ENCODE results near the gene IL1RAPL2.

The IL1RAPL2 gene

DNA sequence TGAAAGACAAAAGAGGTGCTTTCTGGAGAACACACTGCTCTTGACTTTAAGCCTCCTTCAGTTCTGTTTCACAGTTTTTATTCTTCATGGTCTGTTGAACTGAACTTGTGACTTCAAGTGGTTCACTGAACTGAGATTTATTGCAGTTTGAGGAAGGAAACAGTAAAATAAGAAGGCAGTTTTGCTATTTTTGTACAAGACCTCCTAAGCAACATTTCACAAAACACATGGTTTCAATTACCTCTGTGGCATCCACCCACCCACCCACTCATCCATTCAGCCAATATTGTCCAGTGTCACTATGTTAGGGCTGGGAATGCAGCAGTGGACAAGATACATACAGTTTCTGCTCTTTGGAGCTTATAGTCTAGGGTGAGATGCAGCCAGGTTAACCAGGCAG, 131.3 kb downstream of the IL1RAPL2 start:
- 0 out of 2 replicates have a peak, but pooled peaks cover 4% of the 10 kb centered on the region for H3K27me3 ChIP-seq (ENCODE audit: low read depth)
- in situ Hi-C loops (cut with MboI; ENCODE audit: low sequenced_read_pairs), result no loop called here
- no peaks in the 10 kb centered on the region for H3K36me3 ChIP-seq (replicated peaks)
- no peak for DNase-seq (ENCODE audit: low spot score in 2 of 2)
- no peaks in the 10 kb centered on the region for H3K4me1 ChIP-seq
- no peak overlapping the region for H3K4me3 ChIP-seq
- no peaks in the 10 kb centered on the region for H3K9me3 ChIP-seq

- no peak overlapping the region for H3K4me3 ChIP-seq
- no peaks in the 10 kb centered on the region for H3K9me3 ChIP-seq
- no peaks in the 10 kb centered on the region for H3K4me1 ChIP-seq
- H3K36me3 ChIP-seq (replicated peaks), result no peaks in the 10 kb centered on the region
- 0 out of 2 replicates have a peak, but pooled peaks cover 2% of the 10 kb centered on the region for H3K27me3 ChIP-seq (ENCODE audit: low read depth)
- in situ Hi-C loops (cut with MboI; ENCODE audit: low sequenced_read_pairs), result no loop called here
- DNase-seq (ENCODE audit: low spot score in 2 of 2), result no peak
These were observed 141.0 kb downstream of the IL1RAPL2 start for GRCh38 chrX:104707042-104707441.

DNA sequence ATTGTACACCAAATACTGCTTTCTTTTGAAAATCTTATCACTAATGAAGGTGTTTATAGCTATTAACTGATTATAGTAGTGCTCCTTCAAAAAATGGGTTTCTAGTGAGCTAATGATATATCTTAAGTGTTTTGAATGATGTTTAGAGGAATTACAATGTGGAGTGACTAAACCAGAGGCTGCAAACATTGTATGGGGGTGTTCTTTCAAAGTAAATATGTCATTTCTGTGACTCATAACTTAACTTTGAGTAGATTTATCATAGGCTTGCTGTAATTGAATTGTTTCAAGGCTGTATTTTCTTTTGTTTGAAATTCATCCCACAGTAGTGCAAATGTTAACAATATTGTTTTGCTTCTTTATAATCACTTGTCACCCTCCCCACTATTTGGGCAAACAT, 141.6 kb downstream of the IL1RAPL2 start:
- in situ Hi-C loops (cut with MboI; ENCODE audit: low sequenced_read_pairs), result no loop called here
- no peak for DNase-seq (ENCODE audit: low spot score in 2 of 2)
- H3K4me3 ChIP-seq, result no peak overlapping the region
- H3K4me1 ChIP-seq, result no peaks in the 10 kb centered on the region
- H3K36me3 ChIP-seq (replicated peaks), result no peaks in the 10 kb centered on the region
- H3K27me3 ChIP-seq (ENCODE audit: low read depth), result no peaks in the 10 kb centered on the region
- no peaks in the 10 kb centered on the region for H3K9me3 ChIP-seq

- no peak for DNase-seq (ENCODE audit: low spot score in 2 of 2)
- Histone ChIP-seq H3K4me1 (no peaks in the 10 kb centered on the region), H3K27me3 (ENCODE audit: low read depth) (no peaks in the 10 kb centered on the region), H3K9me3 (no peaks in the 10 kb centered on the region), H3K4me3 (no peak overlapping the region), H3K36me3 (replicated peaks) (no peaks in the 10 kb centered on the region)
- in situ Hi-C loops (cut with MboI; ENCODE audit: low sequenced_read_pairs), result no loop called here
These were observed 146.5 kb downstream of the IL1RAPL2 start for GRCh38 chrX:104712515-104712914.

DNA sequence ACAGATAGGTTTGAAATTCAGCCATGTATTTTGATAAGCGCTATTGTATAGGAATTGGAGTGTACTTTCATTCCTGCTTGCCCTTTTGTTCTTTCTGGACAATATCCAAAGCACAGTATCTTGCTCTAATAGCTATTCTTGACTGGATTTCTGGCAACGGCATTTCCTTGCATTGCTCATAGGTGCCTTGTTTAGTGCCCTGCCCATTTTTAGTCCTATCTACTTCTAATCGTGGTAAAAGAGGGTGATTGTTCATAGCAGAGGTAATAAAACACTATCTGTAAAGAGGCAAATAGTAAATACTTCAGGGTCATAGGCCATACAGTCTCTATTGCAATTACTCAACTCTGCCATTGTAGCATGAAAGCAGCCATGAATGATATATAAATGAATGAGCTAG, 155.9 kb downstream of the IL1RAPL2 start:
- Histone ChIP-seq H3K4me1 (no peaks in the 10 kb centered on the region), H3K27me3 (ENCODE audit: low read depth) (no peaks in the 10 kb centered on the region), H3K4me3 (no peak overlapping the region), H3K9me3 (no peaks in the 10 kb centered on the region), H3K36me3 (replicated peaks) (no peaks in the 10 kb centered on the region)
- in situ Hi-C loops (cut with MboI; ENCODE audit: low sequenced_read_pairs), result no loop called here
- no peak for DNase-seq (ENCODE audit: low spot score in 2 of 2)

DNA sequence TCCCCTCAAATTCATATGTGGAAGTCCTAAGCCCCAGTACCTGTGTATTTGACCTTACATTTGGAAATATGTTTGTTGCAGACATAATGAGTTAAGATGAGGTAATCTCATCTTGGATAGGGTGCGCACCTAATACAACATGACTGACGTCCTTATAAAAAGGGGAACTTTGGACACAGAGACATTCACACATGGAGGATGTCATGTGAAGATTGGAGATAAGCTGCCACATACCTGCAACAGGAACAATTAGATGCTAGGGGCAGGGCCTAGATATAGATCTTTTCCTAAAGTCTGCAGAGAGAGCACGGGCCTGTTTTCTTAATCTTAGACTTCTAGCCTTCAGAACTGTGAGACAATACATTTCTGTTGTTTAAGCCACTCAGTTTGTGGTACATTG, 162.5 kb downstream of the IL1RAPL2 start:
- H3K4me1 ChIP-seq, result no peaks in the 10 kb centered on the region
- H3K27me3 ChIP-seq (ENCODE audit: low read depth), result no peaks in the 10 kb centered on the region
- in situ Hi-C loops (cut with MboI; ENCODE audit: low sequenced_read_pairs), result no loop called here
- DNase-seq (ENCODE audit: low spot score in 2 of 2), result no peak
- H3K9me3 ChIP-seq, result no peaks in the 10 kb centered on the region
- H3K36me3 ChIP-seq (replicated peaks), result no peaks in the 10 kb centered on the region
- H3K4me3 ChIP-seq, result no peak overlapping the region

- no peak overlapping the region for H3K4me3 ChIP-seq
- no peaks in the 10 kb centered on the region for H3K36me3 ChIP-seq (replicated peaks)
- no peaks in the 10 kb centered on the region for H3K9me3 ChIP-seq
- 0 out of 2 replicates have a peak, but pooled peaks cover 3% of the 10 kb centered on the region for H3K4me1 ChIP-seq
- in situ Hi-C loops (cut with MboI; ENCODE audit: low sequenced_read_pairs), result no loop called here
- DNase-seq (ENCODE audit: low spot score in 2 of 2), result no peak
- no peaks in the 10 kb centered on the region for H3K27me3 ChIP-seq (ENCODE audit: low read depth)
These were observed 176.4 kb downstream of the IL1RAPL2 start for GRCh38 chrX:104742355-104742754.

GRCh38 chrX:104745152-104745551, 179.2 kb downstream of the IL1RAPL2 start:
- no peaks in the 10 kb centered on the region for H3K9me3 ChIP-seq
- no peaks in the 10 kb centered on the region for H3K36me3 ChIP-seq (replicated peaks)
- DNase-seq (ENCODE audit: low spot score in 2 of 2), result no peak
- no peaks in the 10 kb centered on the region for H3K27me3 ChIP-seq (ENCODE audit: low read depth)
- in situ Hi-C loops (cut with MboI; ENCODE audit: low sequenced_read_pairs), result no loop called here
- peaks cover 3% of the 10 kb centered on the region; the same call in 1 of the 2 replicates for H3K4me1 ChIP-seq
- no peak overlapping the region for H3K4me3 ChIP-seq

DNA sequence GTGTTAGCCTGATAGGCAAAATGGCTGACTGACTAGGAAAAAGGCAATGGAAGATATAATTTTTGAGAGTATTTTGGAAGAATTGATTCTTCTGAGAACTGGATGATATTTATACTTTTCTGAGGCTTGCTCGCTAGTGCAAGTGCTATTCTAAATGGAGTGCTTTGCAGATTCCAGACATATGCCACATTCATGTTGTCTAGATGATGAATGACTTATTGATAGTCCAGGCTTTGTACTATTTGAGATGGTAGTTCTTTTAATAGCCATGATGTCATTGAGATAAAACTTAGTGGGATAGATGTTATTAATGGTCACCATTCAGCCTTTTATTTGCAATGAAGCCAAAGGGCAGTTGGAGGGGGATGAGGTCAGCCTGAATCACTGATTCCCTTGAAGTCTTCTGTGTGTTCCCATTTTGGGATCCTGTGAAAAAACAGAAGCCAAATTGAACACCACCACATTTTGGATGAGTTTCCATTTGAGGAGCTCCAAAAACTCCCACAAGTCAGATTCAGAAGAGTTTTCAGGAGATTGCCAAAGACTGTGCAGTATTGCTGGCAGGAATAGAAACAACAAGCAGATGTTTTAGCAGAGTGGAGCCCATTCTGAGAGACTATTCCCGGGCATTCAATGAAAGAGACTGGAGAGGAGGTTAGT, 184.1 kb downstream of the IL1RAPL2 start:
- no peaks in the 10 kb centered on the region for H3K27me3 ChIP-seq (ENCODE audit: low read depth)
- H3K9me3 ChIP-seq, result no peaks in the 10 kb centered on the region
- in situ Hi-C loops (cut with MboI; ENCODE audit: low sequenced_read_pairs), result no loop called here
- H3K4me3 ChIP-seq, result no peak overlapping the region
- no peak for DNase-seq (ENCODE audit: low spot score in 2 of 2)
- no peaks in the 10 kb centered on the region; the same call in 1 of the 2 replicates for H3K4me1 ChIP-seq
- no peaks in the 10 kb centered on the region for H3K36me3 ChIP-seq (replicated peaks)

GRCh38 chrX:104762641-104763040, 196.6 kb downstream of the IL1RAPL2 start:
- DNase-seq (ENCODE audit: low spot score in 2 of 2), result no peak
- H3K4me1 ChIP-seq, result no peaks in the 10 kb centered on the region
- H3K9me3 ChIP-seq, result 0 out of 2 replicates have a peak, but pooled peaks cover 6% of the 10 kb centered on the region
- in situ Hi-C loops (cut with MboI; ENCODE audit: low sequenced_read_pairs), result no loop called here
- H3K27me3 ChIP-seq (ENCODE audit: low read depth), result no peaks in the 10 kb centered on the region
- no peak overlapping the region for H3K4me3 ChIP-seq
- H3K36me3 ChIP-seq (replicated peaks), result no peaks in the 10 kb centered on the region

GRCh38 chrX:104789784-104790183, 223.8 kb downstream of the IL1RAPL2 start:
- H3K27me3 ChIP-seq (ENCODE audit: low read depth), result no peaks in the 10 kb centered on the region
- no peaks in the 10 kb centered on the region for H3K36me3 ChIP-seq (replicated peaks)
- no peak overlapping the region for H3K4me3 ChIP-seq
- no peaks in the 10 kb centered on the region for H3K9me3 ChIP-seq
- H3K4me1 ChIP-seq, result no peaks in the 10 kb centered on the region
- in situ Hi-C loops (cut with MboI; ENCODE audit: low sequenced_read_pairs), result no loop called here
- DNase-seq (ENCODE audit: low spot score in 2 of 2), result no peak

DNA sequence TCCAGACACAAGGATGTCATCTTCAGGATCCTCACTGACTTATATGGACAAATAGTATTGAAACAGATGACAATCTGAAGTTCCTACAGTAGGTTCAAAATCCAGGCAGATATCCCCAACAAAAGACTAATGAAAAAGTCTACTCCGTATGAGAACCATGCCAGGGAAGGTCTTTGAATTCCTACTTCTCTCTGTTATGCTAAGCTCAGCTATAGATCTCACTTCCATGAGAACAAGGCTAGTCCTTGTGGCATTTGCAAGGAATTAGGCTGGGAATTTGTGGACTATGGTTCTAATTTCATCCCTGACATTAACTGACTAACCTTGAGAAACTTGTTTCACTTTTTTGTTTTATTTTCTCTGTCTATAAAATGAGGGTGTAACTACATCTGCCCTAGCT, 229.8 kb downstream of the IL1RAPL2 start:
- Histone ChIP-seq H3K36me3 (replicated peaks) (no peaks in the 10 kb centered on the region), H3K4me3 (no peak overlapping the region), H3K9me3 (no peaks in the 10 kb centered on the region), H3K4me1 (no peaks in the 10 kb centered on the region), H3K27me3 (ENCODE audit: low read depth) (no peaks in the 10 kb centered on the region)
- DNase-seq (ENCODE audit: low spot score in 2 of 2), result no peak
- in situ Hi-C loops (cut with MboI; ENCODE audit: low sequenced_read_pairs), result no loop called here

GRCh38 chrX:104803219-104803618, 237.2 kb downstream of the IL1RAPL2 start:
- Histone ChIP-seq H3K9me3 (no peaks in the 10 kb centered on the region), H3K36me3 (replicated peaks) (no peaks in the 10 kb centered on the region), H3K27me3 (ENCODE audit: low read depth) (no peaks in the 10 kb centered on the region), H3K4me3 (no peak overlapping the region), H3K4me1 (no peaks in the 10 kb centered on the region)
- DNase-seq (ENCODE audit: low spot score in 2 of 2), result no peak
- in situ Hi-C loops (cut with MboI; ENCODE audit: low sequenced_read_pairs), result no loop called here

- no peaks in the 10 kb centered on the region for H3K9me3 ChIP-seq
- H3K4me3 ChIP-seq, result no peak overlapping the region
- no peaks in the 10 kb centered on the region for H3K27me3 ChIP-seq (ENCODE audit: low read depth)
- in situ Hi-C loops (cut with MboI; ENCODE audit: low sequenced_read_pairs), result no loop called here
- DNase-seq (ENCODE audit: low spot score in 2 of 2), result no peak
- no peaks in the 10 kb centered on the region for H3K36me3 ChIP-seq (replicated peaks)
- no peaks in the 10 kb centered on the region for H3K4me1 ChIP-seq
These were observed 240.3 kb downstream of the IL1RAPL2 start for GRCh38 chrX:104806346-104806745.

DNA sequence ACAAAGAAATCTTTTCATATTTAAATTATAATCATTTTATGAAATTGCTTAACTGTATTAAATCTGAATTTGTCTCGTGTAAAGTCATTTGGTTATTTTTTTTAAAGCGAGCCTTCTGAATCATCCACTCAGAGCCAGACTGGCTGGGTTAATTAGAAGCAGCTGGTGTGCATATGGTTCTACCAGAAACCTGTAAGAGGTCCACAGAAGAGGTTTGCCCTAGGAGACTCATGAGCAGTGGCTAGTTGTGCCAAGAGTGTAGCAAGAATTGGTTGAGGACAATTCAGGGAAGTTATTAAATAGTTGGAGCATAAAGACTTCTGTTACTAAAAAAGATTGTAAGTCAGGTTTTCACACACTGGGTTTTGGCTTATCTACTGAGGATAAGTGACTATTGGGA, 267.4 kb downstream of the IL1RAPL2 start:
- no peaks in the 10 kb centered on the region; the same call in 1 of the 2 replicates for H3K4me1 ChIP-seq
- no peak overlapping the region for H3K4me3 ChIP-seq
- H3K27me3 ChIP-seq (ENCODE audit: low read depth), result no peaks in the 10 kb centered on the region
- no peak for DNase-seq (ENCODE audit: low spot score in 2 of 2)
- in situ Hi-C loops (cut with MboI; ENCODE audit: low sequenced_read_pairs), result no loop called here
- no peaks in the 10 kb centered on the region for H3K9me3 ChIP-seq
- H3K36me3 ChIP-seq (replicated peaks), result no peaks in the 10 kb centered on the region

Measured in HAP-1 (cell line).